HG03139 (cell line): ENCODE data around the gene KRT12.

ENCODE experiments used
- ATAC-seq: cut with Tn5 transposase; IDR thresholded peaks from one replicate; pipeline ENCODE4 v1.9.1; 2021; ENCODE audit not compliant: unreplicated experiment

KRT12 gene

DNA sequence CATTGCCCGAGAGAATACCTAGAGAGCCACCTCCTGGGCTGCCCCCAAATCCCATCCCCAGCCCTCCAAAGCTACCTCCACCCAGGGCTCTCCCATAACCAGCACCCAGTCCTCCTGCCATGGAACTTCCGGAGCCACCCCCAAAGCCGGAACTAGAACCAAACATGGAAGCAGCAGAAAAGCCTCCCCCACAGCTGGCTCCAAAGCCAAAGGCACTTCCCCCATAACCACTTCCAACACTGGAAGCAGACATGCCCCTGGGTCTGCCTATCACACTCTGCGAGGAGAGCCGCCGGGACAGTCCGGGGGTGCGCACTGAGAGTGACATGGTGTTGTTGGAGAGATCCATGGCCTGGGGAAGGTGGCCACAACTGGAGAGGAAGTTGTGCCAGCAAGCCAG lies at the start of gene KRT12:
Gene KRT12 (minus strand): TSS at position 386 of the 400 bp plus-strand sequence. CDS start 37 bp downstream, at position 349.
- no peak for ATAC-seq

DNA sequence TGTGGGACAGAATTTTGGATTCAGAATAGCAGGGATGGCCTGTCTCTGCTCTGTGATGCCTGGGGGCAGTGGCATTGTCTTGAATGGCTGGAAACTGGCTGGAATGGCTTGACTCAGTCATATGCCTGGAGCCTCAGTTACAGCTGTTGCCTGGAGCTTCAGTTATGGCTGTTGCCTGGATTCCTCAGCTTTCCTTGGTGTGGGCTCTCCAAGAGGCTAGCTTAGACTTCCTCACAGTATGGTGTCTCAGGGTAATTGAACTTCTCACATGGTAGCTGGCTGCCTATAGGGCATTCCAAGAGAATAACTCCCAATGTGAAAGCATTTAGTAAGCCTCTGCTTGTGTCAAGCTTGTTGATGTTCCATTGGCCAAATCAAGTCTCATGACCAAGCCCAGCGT lies 49.3 kb upstream of the KRT12 start:
- no peak for ATAC-seq

DNA sequence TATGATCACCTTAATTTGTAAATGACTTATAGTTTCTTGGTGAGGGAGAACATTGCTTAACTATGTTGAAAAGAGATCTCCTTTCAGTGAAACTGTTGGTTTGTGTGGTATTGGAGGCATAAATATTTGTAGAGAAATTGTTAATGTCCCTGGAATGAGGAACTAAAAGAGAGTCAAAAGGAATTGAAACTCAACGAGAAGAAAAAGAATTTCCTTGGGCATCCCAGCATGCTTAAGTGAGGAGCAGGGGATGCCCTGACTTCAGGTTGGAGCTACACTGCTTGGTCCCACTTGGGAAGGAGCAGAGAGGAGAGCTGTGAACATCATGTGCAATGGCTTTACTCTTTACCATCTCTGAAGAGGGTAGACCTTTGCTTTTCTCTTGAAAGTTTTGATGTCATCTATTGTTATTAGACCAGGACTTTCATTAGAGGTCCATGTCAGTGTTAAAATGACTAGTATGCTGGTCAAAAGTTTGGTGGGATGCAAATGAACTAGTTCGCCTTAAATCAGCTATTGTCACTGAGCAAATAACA lies 48.8 kb upstream of the KRT12 start:
- no peak for ATAC-seq

DNA sequence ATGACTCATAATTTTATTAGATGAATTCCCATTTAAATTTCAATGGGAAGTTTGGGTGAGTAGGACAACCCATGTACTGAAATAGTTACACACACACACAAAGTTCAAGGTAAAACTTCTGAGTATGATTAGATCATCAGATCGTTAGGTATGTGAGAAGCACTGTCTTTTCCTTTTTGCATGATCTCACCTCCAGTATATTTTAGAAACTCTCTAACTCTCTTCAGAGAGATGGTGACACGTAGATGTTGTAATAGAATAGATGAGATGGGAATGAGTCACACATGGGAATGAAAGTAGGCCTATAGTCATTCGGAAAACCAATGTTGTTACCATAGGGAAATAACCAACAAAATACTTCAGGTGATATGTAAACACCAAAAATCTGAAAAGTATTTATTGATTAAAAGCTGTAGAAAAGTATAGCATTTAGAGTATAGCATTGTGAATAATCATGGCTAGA lies 48.2 kb upstream of the KRT12 start:
- no peak for ATAC-seq

DNA sequence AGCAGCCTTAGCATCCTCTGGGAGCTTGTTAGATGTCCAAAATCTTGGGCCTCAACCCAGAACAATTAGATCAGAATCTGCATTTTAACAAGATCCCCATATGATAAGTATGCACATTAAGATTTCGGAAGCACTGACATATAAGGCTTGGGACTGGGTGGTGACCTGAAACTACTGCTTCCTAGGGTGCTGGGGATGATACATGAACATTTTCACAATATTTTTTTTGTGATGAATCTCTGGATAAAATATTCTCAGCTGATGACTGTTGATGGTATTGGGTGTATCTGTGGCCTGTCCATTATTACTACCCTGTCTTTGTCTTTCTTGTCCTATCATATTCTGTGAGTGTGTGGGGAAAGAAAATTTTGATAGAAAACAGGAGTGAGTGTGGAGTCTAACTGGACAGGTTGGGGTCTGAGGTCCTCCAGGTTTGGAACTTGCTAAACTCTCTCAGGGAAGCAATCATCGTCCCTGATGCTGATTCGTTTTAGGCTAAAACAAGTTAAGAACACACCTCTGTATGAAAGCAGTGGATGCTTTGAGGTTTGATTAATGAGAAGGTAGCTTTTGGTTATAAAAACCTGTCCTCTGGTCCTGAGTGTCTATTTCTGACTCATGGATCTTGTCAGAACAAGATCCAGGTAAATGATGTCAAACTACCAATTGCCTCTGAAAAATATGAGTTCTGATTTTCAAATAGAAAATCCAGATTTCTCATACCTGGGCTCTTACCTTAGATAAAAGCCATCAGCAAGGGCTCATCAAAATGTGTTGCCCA lies 47.2 kb upstream of the KRT12 start:
- ATAC-seq = no peak

DNA sequence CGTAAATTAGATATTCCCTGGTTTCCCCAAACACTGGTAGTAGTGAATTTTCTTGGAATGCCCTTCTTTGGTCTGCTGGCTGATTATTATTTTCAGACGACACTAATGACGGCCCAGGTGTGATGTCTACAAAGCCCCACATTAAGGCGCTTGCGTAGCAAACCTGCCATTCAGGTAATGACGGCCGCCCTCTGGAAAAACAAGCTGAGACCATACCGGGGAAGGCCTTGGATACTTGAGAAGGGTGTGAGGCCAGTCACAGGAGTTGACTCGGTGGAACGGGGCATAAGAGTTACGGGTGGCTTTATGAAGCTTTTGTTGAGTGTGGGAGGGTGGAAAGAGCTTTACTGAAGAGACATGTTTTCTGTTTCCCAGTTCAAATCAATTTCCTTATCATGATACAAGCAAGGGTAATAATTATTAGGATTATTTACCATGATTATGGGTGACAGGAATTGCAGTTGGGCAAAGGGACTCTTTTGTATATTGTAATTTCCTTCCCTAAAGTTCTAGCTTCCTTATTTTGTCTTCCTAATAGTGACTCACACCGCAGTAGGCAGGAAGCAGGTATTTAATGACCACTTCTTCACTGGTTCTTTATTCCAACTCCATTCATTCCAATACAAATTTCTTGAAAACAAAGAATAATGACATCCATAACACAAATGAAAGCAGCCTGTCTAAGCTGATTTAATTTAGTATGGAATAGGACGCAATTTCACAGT lies 45.6 kb upstream of the KRT12 start:
- no peak for ATAC-seq

DNA sequence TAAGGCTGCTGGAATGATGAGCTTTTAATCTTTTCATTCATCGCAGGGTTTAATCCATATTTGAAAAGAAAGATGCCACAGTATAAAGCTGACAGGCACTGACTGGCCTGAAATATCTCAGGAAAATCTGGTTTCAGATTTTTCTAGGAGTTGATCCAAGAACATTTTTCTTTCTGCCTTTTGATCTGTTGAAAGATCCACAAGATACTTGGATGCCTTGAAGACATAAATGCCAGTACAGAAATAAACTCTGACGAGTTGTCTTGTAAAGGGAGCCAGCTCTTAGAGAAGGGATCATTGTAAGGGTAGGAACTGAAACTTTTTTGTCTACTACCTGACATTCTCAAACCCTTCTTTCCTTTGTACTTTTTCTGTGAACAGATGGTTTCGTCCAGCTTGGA lies 43.4 kb upstream of the KRT12 start:
- no peak for ATAC-seq

DNA sequence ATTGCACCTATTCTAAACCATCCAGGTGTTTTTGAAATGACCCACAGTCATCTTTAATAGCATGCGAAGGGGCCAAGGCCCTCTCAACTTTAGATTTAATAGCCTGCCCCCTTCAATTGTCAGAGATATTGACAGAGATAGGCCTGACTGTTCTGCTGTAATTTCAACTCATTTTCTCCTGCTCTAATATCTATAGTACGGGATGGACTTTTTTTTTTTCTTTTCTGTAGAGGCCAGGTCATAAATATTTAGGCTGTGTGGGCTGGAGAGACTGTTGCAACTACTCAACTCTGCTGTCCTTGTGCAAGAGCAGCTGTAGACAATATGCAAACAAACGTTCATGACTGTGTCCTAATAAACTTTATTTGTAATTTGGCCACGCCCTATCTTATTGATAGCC lies 42.7 kb upstream of the KRT12 start:
- no peak for ATAC-seq

DNA sequence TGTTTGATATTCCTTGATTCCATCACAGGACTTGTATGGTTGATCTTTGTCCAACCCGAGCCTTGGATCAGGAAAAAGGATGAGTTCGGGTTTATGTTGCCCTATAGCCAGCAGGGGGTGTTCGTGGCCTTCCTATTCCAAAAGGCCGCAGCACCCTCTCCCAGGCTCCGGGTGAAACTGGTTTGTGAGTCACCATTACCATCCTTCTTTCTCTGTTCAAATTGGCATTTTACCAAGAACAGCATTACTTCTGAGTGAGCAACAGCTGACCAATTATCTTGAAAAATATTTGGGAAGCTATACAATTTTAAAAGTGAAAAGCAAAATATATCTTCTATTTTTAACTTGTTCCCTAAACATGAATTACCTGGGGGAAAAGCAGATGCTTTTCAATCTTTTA lies 42.3 kb upstream of the KRT12 start:
- no peak for ATAC-seq

DNA sequence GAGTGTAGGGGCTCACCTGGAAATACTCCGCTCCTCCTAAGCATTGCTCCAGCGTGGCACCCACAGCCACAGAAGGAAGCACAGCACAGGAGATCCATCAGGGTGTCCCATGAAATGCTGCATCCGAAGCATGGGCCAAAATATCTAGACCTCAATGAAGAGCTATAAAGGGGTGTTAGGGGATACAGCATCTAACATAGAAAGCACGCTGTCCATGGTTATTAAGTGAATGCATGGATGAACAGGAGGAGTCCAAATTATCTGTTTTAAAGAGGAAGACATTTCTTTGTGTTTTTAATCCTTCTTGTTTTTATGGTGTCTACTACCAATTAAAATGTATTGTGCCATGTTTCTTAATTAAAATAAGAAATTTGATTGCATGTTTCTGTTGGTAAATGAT lies 39.6 kb upstream of the KRT12 start:
- ATAC-seq = no peak

DNA sequence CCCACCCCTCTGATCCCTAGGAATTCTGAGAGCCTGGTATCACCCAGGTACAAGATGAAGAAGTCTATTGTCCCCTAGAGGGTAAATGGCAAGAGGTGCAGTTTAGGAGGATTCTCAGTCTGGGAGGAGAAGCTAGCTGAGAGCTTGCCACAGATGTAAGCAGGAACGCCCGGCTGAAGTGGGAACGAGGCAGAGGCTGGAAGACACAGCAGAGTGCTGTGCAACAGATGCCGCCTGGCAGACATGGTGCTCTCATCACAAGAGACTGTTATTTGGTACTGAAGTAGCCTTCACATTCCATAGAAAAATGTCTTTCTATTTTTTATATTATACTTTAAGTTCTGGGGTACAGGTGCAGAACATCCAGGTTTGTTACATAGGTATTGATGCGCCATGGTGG lies 38.3 kb upstream of the KRT12 start:
- ATAC-seq = no peak

DNA sequence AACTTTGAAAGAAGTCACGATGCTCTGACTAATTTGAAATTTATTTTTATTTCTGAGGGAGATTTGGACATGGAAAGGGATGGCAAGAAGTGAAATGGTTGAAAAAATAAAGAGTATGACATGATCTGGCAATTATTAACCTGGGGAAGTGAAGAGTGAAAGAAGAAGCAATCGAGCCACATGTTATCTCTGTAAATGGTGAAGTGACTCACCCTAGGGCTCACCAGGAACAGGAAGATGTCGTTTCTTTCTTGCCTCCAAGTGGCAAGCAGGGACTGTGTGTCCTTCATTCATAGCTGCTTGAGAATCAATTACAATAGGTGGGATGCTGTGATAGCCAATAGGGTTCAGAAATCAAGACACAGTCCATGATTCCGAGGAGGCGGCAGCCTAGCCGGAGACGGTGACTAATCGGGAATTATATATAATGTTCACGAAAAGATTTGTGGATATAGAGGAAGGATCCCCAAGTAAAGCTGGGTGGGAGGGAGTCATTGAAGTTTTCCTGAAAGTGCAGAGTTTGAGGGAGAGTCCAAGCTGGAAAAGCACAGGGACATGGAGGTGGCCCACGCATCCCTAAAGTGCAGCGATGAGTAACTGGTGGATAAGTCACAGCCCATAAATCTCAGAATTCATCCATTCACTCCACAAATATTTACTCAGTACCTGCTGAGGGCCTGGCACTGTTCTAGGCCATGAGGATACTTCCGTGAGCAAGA lies 36.3 kb upstream of the KRT12 start:
- ATAC-seq = no peak

DNA sequence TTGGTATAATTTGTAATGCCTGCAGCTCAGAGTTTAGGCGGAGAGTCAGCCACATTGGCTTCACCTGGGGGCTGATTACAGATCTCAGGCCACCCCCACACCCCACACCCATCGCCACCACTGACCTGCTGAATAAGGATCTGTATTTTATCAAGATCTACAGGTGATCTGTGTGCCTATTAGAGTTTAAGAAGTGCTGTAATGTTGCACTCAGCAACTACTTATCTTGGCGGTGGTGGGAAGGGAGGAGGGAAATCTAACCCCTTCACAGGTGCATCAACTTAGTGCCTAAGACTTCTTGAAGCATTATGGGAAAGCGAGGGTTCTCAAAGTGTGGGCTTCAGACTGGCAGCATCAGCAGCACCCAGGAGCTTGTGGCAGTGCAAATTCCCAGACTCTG lies 35.5 kb upstream of the KRT12 start:
- ATAC-seq = no peak

DNA sequence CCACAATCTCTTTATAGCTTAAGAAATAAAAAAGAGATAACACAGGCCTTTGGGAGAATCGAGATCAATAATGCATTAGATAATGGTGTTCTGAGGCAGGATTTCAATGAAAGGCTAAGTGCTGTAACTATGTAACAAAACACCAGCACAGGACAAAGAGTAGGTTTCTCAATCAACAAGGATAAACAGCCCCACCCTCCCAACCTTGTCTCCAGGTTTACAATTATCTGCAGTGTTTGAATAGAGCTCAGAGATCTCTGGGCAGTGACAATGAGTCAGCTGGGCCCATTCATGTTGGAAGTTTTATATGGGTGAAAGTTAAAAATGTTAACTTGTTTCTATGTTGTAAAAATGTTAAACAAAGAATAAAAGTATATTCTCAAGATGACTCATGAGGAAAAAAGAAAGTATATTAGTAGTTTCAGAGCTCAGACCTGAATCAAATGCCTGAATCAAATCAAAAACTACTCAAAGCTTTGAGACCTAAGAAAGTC lies 35.0 kb upstream of the KRT12 start:
- ATAC-seq = no peak

DNA sequence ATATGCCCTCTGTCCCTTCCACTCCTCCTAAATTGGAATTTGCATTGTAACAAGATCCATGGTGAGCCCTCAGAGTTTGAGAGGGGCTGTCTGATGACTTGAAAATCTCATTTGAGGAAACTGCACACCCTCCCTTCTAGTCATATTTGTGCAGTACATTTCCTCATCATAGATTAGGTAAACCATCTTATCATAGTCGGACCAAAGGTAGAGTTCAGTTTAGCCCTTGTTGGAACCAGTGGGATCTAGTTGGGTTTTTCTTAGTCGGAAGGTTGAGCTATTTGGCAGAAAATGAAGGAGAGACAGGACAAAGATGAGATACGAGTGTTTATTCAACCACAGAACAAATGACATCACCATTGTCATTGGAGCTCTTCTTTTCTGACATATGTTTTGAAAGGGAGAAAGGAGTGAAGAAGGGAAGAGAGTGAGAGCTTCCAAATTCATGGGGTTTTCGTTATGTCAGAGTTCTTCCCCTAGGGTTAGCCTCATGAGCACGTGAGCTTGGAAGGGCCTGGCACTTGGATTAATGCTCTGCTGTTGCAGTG lies 33.9 kb upstream of the KRT12 start:
- no peak for ATAC-seq

DNA sequence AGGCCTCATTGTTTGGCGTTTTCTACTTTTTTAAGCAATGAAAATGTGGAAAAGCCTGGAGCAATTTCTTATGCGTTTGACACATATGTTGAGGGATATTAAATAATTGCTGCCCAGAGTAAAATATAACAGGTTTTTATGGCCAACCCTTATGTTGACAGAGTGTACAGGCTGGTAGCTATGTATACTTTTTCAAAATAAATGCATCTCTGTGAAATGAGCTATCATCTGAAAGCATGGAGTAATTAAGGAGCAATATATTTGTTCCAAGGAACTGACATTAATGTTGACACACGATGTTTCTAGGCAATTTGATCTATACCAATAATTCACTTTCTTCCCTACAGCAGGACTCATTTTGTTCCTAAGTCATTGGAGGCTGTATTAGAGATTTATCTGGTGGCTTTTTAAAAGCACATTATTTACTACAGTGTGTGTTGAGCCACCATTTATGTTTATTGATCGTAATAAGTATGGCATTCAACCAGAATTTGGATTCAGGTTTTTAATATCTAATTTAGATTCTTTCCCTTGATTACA lies 30.0 kb upstream of the KRT12 start:
- ATAC-seq = no peak

DNA sequence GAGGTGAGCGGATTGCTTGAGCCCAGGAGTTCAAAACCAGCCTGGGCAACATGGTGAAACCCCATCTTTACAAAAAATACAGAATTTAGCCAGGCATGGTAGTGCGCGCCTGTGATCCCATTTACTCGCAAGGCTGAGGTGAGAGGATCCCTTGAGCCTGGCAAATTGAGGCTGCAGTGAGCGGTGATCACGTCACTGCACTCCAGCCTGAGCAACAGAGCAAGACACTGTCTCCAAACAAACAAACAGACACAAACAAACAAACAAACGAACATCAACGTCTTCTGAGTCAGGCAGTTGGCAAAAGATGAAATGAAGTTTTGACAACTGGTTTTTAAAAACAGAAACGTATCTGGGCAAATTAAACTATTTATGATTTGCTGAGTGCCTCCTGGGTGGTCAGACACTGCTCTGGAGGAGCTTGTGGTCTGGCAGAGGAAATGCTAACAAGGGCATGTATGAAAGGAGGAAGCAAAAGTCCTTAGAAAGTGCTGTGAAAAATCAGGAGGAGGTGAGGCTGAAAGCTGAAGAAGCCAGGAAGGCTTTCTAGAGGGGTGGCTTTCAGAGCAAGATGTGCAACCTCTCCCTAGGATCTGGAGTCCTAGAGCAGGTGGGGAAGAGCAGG lies 28.2 kb upstream of the KRT12 start:
- ATAC-seq = no peak

DNA sequence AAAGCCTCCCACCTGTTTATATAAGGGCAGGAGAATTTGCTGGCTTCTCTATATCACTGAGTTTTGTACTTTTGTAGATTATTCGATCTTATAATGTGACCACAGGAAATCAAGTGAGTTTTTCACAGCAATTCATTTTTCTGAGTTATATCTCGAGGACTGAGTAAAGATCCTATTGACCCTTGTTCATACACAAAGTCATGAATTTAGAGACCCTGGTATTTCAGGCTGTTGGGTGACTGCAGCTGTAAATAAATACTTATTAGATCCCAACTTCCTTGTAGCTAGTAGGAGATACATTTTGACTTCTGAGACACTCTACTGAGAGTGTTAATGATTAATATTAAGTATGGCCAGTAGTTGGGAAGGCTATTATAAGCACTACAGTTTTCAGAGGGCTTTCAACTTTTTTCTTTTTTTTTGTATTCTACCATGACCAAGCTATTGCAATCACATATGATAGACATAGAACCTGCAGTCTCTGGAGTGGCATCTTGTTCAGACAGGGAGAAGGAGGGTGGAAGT lies 21.2 kb upstream of the KRT12 start:
- ATAC-seq = no peak

DNA sequence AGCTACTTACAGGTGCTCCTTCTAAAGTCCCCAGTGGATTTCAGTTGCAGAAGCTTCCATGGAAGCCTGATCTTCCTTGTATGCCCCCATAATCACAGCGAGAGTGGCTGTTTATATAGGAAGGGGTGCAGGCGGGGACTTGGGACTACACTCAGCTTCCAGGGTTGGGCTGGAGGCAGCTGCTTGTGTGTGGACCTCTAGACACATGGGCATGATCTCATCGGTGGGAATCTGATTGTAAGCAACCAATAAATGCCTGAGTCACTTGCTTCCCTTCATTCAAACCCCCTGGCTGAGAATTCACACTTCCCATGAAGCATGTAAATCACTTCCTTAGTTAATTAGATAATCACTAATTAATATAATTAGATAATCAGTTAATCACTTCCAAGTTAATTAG lies 19.1 kb upstream of the KRT12 start:
- no peak for ATAC-seq
